Amniotic stem cell (primary cell): ENCODE results near the gene AKAP17A.
"Not testable (repeated sequence)": the region's sequence is repeated elsewhere in the genome, so short reads cannot be mapped to it uniquely, and the experiment has no call there.

Experiments
- DNase-seq: peaks from one replicate; lab custom pipeline; 2025; lab: John Stamatoyannopoulos, UW

AKAP17A gene, protein sequence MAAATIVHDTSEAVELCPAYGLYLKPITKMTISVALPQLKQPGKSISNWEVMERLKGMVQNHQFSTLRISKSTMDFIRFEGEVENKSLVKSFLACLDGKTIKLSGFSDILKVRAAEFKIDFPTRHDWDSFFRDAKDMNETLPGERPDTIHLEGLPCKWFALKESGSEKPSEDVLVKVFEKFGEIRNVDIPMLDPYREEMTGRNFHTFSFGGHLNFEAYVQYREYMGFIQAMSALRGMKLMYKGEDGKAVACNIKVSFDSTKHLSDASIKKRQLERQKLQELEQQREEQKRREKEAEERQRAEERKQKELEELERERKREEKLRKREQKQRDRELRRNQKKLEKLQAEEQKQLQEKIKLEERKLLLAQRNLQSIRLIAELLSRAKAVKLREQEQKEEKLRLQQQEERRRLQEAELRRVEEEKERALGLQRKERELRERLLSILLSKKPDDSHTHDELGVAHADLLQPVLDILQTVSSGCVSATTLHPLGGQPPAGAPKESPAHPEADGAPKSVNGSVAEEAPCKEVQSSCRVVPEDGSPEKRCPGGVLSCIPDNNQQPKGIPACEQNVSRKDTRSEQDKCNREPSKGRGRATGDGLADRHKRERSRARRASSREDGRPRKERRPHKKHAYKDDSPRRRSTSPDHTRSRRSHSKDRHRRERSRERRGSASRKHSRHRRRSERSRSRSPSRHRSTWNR

DNA sequence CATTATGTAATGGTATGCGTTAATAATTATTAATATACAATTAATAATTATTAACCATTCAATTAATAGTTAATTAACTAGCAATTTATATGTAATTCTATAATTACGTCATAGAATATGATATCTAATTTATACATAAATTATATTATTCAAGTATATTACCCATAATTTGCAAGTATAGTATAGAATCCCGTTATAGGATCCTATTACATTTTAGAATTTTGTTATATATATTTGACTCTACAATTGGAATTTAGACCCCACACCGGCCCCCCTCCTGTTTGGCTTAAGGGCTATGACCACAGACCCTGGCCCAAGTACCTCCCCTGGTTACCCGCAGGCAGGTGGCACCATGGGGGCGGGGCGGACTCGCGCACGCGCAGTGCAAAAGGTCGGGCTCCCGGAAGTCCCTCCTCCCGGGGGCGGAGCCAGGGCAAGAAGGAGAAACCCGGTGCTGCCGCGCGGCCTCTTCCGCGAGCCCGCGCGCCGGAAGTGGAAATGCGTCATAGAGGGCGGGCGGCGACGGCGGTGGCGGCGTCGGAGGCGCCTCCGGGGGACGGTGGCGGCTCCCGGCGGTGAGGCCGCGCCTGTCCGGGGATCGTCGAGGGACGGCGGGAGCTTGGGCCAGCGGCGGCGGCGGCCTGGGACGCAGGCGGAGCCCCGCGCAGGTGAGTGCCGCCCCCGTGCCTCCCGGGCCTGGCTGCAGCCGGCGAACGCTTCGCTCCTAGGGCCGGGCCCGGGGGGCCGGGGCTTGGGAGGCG lies at the start of gene AKAP17A:
Gene AKAP17A, plus strand, starts transcription at position 503 of the 761 bp plus-strand sequence. CDS start 1,859 bp downstream, outside the sequence.
- DNase-seq = peak; percentile 63

DNA sequence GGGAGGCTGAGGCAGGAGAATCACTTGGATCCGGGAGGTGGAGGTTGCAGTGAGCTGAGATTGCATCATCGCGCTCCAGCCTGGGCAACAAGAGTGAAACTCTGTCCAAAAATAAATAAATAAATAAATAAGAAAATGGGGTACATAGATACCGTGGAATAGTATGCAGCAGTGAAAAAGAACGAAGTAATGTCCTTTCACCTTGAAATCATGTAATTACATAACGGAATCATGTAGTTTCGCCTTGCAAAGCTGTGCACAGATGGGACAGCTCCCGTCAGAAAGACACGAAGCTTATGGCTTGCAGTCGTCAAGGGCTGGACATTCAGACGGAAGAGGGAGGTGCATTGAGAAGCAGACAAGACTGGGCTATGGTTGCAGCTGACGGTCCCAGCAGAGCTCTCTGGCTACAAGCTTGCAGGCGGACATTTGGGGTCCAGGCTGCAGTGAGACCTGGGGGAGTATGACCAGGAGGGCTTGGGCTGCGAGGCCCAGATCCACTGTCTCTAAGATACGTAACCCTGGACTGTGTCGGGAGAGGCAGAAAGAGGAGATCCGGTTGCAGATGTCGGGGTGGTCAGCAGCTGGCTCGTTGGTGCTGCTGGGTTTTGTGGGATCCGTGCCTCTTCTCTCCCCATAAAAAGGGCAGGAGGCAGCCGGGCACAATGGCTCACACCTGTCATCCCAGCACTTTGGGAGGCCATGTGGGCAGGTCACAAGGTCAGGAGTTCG lies 48.2 kb upstream of the AKAP17A start:
- DNase-seq = no peak

DNA sequence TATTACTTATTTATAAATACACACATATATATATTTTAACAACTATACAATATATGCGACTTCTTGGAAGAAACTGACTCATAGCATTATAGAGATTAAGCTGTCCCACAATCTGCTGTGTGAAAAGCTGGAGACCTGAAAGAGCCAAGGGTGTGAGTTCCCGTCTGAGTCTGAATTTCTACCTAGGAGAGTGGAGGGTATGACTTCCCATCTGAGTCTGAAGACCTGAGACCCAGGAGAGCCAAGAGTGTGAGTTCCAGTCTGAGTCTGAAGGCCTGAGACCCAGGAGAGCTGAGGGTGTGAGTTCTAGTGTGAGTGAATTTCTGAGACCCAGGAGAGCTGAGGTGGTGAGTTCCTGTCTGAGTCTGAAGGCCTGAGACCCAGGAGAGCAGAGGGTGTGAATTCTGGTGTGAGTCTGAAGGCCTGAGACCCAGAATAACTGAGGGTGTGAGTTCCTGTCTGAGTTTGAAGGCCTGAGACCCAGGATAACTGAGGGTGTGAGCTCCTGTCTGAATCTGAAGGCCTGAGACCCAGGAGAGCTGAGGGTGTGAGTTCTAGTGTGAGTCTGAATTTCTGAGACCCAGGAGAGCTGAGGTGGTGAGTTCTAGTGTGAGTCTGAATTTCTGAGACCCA lies 45.5 kb upstream of the AKAP17A start:
- DNase-seq = no peak

DNA sequence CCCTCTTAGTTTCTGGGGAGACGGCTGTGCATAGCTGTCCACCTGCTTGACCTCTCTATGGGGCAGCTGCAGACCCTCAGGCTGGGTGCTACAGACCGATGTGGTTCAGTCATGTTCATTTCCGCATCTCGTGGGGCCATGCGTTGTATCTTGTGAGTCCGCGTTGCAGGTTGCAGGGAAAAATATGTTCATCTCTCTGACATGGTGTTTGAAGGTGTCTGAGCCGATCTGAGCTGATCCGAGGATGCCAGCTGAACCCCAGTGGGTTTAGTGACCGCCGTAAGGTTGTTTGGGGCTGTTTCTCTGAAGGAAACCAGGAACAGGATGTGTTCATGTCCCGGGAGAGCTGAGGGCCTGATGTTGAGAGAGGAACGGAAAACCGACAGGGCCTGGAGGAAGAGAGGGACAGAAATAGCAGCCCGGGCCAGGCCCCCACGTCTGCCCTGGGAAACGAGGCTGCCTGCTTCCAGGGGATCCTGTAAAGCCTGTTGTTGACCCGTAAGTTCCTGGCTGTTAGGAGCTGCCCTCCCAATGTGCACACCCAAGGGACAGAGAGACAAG lies 44.6 kb upstream of the AKAP17A start:
- DNase-seq = no peak

DNA sequence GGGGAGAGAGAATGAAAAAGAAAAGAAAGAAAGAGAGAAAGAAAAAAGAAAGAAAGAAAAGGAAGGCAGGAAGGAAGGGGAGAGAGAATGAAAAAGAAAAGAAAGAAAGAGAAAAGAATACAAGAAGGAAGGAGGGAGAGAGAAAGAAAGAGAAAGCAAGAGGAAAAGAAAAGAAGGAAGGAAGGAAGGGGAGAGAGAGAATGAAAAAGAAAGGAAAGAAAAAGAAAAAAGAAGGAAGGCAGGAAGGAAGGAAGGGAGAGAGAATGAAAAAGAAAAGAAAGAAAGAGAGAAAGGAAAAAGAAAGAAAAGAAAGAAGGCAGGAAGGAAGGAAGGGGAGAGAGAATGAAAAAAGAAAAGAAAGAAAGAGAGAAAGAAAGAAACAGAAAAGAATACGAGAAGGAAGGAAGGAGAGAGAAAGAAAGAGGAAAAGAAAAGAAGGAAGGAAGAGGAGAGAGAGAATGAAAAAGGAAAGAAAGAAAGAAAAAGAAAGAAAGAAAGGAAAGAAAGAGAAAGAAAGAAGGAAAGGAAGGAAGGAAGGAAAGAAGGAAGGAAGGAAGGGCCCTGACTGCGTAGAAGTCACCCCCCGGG lies 39.4 kb upstream of the AKAP17A start:
- DNase-seq = no peak

DNA sequence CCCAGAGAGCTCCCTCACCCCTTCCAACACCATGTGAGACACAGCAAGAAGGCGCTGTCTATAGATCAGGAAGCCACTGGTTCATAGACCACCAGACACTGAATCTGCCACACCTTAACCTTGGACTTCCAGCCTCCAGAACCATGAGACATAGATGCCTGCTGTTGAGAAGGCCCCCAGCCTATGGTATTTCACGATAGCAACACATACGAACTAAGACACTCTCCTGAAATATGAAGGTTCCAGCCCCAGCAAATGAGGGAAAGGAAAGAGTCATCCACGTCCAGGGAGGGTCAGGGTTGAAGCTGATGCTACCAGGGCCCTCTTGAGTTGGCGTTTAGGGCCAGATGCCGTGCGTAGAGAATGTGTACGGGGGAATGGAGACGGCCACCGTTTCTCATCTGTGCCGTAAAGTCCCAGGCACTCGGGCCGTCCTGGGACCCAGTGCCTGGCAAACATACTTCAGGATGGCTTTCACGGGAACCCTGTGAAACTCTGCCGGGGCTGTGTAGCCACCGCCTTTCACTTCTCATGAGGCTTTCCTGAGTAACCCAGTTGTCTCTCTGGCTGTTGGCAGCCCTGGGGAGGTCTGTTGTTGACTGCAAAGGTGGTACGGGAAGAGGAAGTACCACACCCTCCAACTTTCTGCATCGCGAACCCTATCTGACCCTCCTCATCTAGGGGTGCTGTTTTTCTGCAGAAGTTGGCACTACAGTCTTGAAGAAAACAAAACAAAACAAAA lies 36.8 kb upstream of the AKAP17A start:
- DNase-seq = no peak

DNA sequence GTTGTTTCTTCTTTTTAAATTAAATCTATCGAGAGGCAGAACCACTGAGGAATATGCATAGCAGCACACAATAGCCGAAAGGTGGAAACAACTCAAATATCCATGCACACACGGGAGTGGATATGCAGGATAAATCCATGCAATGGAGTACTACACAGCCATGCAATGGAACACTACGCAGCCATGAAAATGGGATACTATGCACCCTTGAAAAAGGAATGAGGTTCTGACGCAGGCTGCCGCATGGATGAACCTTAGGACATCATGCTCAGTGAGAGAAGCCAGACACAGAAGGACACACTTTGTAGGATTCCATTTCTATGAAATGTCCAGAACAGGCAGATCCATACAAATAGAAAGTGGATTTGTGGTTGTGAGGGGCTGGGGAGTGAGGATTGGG lies 36.0 kb upstream of the AKAP17A start:
- no peak for DNase-seq

DNA sequence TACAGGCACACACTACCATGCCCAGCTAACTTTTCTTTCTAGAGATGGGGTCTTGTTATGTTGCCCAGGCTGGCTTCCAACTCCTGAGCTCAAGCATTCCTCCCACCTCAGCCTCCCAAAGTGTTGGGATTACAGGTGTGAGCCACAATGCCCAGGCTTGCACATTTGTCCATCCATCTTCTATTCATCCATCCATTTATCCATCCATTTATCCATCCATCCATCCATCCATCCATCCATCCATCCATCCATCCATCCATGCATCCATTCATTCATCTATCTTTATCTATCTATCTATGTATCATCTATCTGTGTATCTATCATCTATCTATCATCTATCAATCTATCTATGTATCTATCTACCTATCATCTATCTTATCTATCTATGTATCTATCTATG lies 34.0 kb upstream of the AKAP17A start:
- DNase-seq = not testable (repeated sequence)

DNA sequence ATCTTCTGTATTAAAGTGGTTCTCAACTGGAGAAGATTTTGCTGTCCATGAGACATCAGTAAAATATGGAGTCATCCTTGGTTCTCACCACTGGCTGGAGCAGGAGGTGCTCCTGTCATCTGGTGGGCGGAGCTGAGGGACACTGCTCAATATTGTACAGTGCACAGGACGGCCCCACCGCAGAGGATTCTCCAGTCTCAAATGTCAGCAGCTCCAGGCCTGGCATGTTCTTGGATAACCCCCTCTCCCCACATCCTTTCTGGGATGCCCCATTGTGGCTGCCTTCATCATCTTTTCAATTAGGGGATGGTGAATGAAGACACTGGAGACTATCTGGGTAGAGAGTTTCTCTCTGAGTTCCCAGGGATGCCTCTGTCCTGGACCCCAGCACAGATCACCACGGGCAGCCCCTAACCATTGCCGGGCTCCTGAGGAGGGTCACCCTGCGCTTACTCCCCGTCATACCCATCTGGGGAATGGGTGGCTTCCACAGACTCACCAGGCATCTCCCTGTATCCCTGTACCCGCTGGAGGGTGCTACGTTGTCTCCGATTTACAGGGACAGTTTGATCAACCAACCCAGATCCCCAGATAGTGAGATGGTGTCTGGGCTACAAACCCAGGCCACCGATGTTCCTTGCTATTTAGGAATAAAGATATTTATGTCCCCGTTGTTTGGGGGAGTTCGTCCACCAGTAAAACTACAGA lies 32.5 kb upstream of the AKAP17A start:
- DNase-seq = no peak

DNA sequence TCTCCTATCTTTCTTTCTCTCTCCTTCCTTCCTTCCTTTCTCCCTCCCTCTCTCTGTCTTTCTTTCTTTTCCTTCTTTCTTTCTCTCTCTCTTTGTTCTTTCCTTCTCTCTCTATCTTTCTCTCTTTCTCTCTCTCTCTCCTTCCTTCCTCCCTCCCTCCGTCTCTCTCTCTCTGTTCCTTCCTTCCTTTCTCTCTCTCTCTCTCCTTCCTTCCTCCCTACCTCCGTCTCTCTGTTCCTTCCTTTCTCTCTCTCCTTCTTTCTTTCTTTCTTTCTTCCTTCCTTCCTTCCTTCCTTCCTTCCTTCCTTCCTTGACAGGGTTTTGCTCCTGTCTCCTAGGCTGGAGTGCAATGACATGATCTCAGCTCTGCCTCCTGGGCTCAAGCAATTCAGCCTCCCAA lies 30.2 kb upstream of the AKAP17A start:
- DNase-seq = no peak

DNA sequence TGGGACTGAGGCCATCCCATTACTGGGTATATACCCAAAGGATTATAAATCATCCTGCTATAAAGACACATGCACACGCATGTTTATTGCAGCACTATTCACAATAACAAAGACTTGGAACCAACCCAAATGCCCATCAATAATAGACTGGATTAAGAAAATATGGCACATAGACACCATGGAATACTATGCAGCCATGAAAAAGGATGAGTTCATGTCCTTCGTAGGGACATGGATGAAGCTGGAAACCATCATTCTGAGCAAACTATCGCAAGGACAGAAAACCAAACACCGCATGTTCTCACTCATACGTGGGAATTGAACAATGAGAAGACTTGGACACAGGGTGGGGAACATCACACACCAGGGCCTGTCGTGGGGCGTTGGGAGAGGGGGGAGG lies 27.3 kb upstream of the AKAP17A start:
- not testable (repeated sequence) for DNase-seq

DNA sequence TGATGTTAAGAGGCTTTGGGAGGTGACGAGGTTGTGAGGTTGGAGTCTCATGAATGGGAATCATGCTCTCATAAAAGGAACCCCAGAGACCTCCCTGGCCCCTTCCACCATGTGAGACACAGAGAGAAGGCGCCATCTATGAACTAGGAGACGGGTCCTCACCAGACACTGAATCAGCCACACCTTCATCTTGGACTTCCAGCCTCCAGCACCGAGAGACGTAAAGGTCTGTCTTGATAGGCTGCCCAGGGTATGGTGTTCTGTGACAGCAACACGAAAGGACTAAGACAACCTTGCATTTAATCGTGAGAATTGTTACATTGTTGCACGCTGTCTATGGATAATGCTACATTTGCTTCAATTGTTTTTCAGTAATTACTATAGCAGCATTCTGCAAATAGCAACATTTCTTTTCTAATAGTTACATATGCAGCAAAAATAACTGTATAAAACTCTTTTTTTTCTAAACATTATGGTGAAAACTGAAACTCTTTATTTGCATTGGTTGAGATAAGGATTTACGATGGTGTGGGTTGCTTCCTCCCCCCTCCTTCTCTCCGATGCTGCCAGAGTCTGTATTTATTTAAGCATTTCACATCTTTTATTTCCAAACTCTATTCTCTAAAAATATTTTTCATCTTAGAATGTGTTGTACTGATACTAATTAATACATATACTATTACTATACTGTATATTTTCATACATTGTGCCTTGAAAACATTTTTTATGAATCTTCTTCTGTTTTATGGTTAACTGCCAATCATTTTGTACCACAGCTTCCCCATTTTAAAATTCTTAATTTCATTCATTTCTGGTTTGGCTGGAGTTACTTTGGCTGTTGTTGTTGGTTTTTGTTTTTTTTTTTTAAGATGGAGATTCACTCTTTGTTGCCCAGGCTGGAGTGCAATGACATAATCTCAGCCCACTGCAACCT lies 26.4 kb upstream of the AKAP17A start:
- DNase-seq = no peak

DNA sequence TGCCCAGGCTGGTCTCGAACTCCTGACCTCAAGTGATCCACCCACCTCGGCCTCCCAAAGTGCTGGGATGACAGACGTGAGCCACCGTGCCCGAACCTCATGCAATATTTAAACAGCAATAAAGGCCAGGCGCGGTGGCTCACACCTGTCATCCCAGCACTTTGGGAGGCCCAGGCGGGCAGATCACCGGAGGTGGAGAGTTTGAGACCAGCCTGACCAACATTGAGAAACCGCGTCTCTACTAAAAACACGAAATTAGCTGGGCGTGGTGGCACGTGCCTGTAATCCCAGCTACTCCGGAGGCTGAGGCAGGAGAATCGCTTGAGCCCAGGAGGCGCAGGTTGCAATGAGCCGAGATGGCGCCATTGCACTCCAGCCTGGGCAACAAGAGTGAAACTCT lies 17.2 kb upstream of the AKAP17A start:
- DNase-seq = not testable (repeated sequence)

DNA sequence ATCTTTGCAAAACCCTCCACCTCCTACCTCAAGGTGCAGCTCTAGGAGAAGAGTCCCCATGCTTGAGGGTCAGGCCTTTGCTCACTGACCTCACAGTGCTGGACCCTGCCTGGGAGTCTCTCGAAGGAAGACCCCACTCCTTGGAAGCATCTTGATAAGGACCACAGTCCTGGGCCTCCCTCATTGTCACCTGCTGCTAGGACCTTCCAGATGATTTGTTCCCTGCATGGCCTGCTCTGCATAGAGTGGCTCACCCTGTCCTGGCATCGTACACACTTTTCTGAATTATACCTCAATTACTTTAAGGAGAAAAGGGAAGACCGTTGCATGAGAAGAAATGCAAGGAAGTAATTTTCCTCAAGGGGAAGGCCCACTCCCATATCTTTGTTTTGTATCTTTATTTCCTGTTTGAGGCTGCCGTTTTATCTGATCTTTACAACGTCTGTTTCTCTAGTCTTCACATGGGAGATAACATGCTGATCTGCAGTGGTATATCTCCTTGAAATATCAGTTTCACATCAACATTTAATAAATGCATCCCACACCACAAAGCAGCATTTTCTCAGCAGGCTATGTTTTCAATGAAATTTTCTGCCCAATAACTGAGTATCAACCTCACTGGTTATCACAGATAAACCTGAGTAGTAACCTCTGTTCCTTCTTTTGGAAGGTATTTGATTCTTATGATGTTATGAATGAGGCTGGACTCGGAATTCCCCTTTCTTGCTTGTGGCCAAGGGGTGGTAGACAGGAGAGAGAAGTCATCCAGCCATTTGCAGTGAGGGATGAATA lies 15.0 kb upstream of the AKAP17A start:
- no peak for DNase-seq

DNA sequence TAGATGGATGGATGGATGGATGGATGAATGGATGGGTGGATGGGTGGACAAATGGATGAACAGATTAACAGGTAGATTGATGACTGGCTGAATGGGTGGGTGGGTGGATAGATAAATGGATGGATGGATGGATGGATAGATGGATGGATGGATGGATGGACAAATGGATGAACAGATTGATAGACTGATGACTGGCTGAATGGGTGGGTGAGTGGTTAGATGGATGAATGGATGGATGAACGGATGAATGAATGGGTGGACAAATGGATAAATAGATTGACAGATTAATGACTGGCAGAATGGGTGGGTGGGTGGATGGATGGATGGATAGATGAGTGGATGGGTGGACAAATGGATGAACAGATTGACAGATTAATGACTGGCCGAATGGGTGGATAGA lies 13.6 kb upstream of the AKAP17A start:
- no peak for DNase-seq

DNA sequence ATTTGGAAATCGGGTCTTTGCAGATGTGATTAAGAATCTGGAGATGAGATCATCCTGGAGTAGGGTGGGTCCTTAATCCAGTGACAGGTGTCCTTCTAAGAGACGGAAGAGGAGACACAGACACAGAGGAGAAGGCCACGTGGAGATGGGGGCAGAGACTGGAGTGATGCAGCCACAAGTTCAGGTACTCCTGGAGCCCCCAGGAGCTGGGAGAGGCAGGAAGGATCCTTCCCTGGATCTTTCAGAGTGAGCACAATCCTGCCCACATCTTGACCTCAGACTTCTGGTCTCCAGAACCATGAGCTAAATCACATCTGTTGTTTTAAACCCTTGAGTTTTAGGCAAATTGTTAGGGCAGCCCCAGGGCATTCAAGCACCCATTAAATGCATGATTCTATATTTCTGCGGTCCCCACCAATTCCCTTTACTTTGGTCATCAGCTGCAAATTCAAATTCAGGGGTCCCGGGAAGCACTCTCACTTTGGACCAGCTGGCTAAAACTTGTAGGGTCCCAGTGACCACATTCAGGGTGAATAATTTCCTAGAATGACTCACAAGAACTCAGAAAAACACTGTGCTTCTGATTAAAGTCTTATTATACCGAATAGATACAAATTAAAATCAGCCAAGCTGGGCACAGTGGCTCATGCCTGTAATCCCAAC lies 12.8 kb upstream of the AKAP17A start:
- no peak for DNase-seq

DNA sequence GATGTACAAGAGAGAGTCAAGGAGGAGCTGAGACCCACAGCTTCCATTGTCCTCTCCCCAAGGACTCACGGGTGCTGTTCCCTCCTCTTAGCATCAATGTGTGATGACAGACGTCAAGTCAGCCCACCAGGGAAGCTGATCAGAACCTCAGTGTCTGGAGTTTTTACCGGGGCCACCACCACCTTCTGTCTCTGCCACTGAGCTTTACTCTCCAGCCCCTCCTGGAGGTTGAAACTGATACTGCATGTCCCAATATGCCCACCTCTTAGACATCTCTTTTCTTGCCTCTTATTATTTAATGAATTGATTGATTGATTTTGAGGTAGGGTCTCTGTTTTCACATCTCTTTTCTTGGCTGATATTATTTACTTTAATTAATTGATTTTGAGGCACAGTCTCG lies 10.3 kb upstream of the AKAP17A start:
- no peak for DNase-seq
